AG09309 (cell line): ENCODE data around the gene TLN1.
A peak's percentile ranks its signal among the peaks of the same experiment; 100 is the strongest.

ENCODE experiments used
- DNase-seq: peaks from one replicate; pipeline ENCODE4 v3.0.0-alpha.2; 2010; ENCODE audit warnings: low read depth
- H3K4me3 ChIP-seq: 2 replicates; pipeline ENCODE4 v1.5.1; 2011; ENCODE audit warnings: mild to moderate bottlenecking, low read depth, low read length, moderate library complexity; ENCODE audit not compliant: control insufficient read depth
- CTCF ChIP-seq: IDR thresholded peaks from 2 replicates; pipeline ENCODE4 v1.5.1; 2011; ENCODE audit warnings: mild to moderate bottlenecking, low read depth, low read length, inconsistent platforms; ENCODE audit not compliant: insufficient read depth, control insufficient read depth; ENCODE audit errors: missing control alignments

The TLN1 gene

DNA sequence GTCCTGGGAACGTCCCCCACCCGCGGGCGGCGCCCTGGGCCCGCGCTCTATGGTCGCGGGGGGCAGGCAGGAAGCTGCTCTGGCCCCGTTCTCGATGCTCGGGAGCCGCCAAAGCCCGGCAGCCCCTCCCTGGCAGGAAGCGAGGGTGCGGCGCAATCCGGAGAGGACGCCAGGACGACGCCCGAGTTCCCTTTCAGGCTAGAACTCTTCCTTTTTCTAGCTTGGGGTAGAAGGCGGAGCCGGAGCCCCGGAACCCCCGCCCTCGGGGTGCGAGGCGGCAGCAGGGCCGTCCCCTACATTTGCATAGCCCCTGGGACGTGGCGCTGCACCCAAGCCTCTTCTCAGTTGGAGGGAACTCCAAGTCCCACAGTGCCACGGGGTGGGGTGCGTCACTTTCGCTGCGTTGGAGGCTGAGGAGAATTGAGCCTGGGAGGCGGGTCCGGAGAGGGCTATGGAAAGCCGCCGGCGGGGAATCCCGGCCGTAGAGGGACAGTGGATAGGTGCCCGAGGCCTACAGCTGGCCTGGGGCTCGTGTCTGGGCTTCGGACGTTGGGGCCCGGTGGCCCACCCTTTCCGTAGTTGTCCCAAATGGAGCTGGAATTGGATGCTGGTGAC lies at the start of gene TLN1, which contains the start of gene CREB3:
Gene TLN1 (minus strand): TSS at position 11 of the 615 bp plus-strand sequence. CDS start 6,501 bp downstream, outside the sequence.
Gene CREB3 (plus strand): TSS at position 482 of the 615 bp plus-strand sequence. CDS start 107 bp downstream, at position 589.
- peak; percentile 97 for DNase-seq
- H3K4me3 ChIP-seq, result peak within 1 kb of the TSS; percentile 88
- TF ChIP-seq CTCF, result no peak

- DNase-seq, result no peak
- no peak for TF ChIP-seq CTCF
- H3K4me3 ChIP-seq, result no peak overlapping the region
Observed at GRCh38 chr9:35781066-35781465, 49.1 kb upstream of the TLN1 start.

- TF ChIP-seq CTCF, result no peak
- H3K4me3 ChIP-seq, result no peak overlapping the region
- DNase-seq, result no peak
Observed at GRCh38 chr9:35778496-35778895, 46.5 kb upstream of the TLN1 start.

GRCh38 chr9:35776018-35776417 lies 44.0 kb upstream of the TLN1 start:
- H3K4me3 ChIP-seq, result no peak overlapping the region
- no peak for TF ChIP-seq CTCF
- no peak for DNase-seq

DNA sequence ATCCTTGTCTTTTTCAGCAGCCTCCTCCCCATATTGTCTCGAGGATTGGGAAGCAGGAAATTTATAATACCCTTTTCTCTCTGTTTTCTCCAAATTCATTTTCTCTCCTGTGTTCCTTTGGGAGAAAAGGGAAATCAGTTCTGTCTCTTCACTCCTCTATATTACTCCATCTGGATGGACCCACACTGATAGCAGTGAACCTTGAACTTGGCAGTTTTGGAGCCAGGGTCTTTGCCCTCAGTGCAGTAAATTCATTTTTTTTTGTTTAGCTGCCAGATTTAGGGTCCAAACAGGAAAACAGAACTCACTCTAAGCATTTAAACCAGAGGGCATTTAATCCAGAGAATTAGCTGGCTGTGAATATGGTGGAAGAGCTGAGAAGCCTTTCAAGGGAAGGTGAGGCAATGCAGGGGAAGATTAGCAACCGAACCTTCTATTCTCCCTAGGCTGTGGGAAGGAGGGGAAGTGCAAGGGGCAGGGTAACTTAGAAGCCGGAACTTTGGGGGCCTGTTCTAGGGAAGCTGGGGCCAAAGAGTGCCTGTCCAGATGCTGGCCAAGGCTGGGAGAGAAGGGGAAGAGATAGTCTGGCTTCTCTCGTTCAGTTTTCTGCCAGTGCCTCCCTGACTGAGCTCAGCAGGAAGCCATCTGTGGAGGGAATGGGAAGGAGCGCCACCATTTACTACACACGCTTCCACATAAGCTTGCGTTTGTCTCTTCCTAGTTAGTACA lies 43.1 kb upstream of the TLN1 start:
- TF ChIP-seq CTCF, result no peak
- no peak overlapping the region for H3K4me3 ChIP-seq
- no peak for DNase-seq

- DNase-seq, result no peak
Observed at GRCh38 chr9:35771943-35772342, 39.9 kb upstream of the TLN1 start.

More at GRCh38 chr9:35771943-35772342, 39.9 kb upstream of the TLN1 start:
- no peak overlapping the region for H3K4me3 ChIP-seq
- TF ChIP-seq CTCF, result no peak
